Renal cortical epithelial cell (primary cell): ENCODE data around the gene RIT1. TPM values are rescaled to one million over a fixed set of nuclear protein-coding genes. Genes with fewer than 3 reads are reported as not detected.
A peak's percentile ranks its signal among the peaks of the same experiment; 100 is the strongest.

Source experiments
- DNase-seq: peaks from one replicate; pipeline ENCODE4 v3.0.0-alpha.2; 2011; ENCODE audit warnings: low read depth
- total RNA-seq: library from RNA; depleted of rRNA; stranded (reverse); fragments of >200 nt; gene quantifications from 2 replicates; pipeline ENCODE4 v1.2.3, GENCODE V29; 2014

Gene RIT1
- 38.4 and 88.2 TPM in 2 replicates for total RNA-seq

DNA sequence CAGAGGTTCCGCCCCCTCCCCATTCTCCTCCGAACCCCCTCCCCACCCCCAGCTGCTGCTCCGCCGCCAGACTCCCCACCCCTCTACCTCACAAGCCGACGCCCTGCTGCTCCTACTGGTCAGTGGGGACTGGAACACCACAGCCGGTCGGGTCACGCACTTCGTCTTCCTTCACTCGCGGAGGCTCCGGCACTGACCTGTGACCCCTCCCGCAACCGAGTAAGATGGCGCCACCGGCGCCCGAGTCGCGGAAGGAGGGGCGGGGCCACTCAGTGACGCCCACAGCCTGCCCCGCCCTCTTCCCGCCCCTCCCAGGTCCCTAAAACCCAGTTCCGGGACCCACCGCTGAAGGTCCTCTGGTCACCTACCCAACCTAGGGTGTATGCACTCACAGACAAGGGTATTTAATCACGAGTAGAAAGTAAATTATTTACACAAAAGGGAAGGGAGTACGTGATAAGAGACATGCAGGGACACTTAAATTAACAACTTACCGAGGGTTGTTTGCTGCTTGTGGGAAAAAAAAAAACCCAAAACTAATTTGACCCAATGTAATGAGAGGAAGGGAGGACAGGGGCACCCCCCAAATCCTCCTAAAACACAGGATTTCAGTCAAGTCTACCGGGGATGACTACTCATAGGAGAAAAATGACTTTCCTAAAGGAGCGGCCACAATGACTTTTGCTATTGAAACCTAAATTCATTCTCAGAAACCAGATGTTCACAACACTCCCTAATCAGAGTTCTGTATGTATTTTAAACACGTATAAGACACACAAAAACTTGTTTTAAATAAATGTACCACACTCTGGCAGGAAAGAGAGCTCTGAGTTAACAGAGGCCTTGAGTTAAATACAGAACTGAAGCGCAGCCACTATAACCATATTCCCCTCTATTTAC lies at the start of gene RIT1:
RIT1 (minus strand) TSS at position 194 of the 900 bp plus-strand sequence. CDS start 588 bp downstream, outside the sequence.
- DNase-seq, result peak; percentile 79

DNA sequence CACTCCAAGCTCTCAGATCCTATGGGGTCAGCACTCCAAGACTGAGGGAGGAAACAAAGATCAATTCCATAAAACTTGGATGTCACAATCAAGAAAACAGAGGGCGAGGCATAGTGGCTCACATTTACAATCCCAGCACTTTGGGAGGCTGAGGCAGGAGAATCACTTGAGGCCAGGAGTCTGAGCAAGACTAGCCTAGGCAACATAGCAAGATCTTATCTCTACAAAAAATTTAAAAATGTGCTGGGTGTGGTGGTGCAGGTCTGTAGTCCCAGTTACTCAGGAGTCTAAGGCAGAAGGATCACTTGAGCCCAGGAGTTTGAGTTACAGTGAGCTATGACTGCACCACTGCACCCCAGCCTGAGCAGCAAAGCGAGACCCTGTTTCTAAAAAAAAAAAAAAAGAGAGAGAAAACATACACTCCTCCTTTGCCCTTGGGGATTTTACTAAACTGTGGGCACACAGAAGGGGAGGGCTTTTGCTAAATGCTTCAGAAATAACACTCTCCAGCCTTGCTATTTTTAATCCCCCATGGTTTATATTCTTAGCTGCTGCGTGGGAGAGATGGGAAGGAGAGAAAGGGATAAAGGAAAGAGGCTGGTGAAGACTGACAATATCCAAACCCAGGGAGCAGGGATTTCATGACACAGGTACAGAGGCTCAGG lies 49.1 kb upstream of the RIT1 start:
- no peak for DNase-seq

DNA sequence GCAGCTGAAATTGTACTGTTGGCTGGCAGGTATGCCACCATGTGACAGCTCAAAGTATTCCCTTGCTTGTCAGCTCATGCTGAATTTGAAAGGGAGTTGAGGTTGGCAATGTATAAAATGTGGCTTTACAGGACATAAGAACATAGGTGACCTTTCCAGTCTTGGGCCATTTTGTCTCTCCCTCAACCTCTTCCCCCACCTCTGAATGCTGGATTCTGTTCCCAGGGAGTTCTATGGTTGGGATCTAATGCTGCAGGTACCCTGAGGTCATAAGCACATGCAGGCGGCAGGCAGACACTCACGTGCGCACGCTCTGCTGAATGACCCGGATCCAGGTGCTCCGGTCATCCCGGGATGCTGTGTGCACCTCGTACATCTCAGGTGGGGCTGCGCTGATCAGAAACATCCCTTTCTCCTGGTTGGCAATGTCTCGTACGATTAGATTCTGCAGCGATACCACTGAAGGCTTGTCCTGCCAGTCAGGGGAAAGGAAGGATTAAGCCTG lies 46.3 kb upstream of the RIT1 start:
- no peak for DNase-seq

GRCh38 chr1:155954645-155955044 lies 43.5 kb upstream of the RIT1 start:
- DNase-seq, result no peak

DNA sequence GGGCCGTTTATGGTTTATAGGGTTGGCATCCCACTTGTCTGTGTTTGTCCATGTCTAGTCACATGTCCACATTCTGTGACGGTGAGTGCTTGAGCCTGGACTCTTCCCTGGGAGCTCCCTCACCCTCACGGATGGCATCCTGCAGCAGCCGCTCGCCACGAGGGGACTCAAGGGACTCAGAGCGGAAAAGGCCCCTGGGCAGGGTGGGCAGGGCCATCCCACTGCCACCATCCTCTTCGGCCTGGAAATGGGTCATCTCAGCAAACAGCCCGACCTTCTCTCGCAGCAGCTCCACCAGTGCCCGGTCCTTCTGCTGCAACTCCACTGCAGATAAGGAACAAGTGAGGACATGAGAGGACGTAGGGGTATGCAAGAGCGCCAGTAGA lies 41.3 kb upstream of the RIT1 start:
- DNase-seq, result no peak

GRCh38 chr1:155951753-155952504 lies 40.8 kb upstream of the RIT1 start:
- DNase-seq, result no peak

DNA sequence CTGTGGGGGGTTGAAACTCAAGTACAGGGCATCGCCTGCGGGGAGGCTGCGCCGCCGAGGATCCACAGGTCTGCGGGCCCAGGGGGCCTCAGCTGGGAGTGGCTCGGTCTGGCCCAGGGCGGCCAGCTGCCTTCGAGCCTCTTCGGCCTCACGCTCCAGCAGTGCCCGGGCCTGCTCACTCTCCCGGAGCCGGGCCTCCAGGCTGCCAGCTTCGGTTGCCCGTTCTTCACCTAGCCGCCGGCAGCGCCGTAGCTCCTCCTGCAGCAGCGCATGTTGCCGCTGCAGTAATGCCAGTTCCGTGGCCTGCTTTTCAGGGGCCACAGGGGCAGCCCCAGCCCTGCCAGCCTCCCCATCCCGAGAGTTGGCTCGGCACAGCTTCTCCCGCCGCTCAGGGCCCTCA lies 39.7 kb upstream of the RIT1 start:
- no peak for DNase-seq

- no peak for DNase-seq
These were observed 36.6 kb upstream of the RIT1 start for GRCh38 chr1:155947741-155948140.

GRCh38 chr1:155947292-155947691 lies 36.1 kb upstream of the RIT1 start:
- no peak for DNase-seq

DNA sequence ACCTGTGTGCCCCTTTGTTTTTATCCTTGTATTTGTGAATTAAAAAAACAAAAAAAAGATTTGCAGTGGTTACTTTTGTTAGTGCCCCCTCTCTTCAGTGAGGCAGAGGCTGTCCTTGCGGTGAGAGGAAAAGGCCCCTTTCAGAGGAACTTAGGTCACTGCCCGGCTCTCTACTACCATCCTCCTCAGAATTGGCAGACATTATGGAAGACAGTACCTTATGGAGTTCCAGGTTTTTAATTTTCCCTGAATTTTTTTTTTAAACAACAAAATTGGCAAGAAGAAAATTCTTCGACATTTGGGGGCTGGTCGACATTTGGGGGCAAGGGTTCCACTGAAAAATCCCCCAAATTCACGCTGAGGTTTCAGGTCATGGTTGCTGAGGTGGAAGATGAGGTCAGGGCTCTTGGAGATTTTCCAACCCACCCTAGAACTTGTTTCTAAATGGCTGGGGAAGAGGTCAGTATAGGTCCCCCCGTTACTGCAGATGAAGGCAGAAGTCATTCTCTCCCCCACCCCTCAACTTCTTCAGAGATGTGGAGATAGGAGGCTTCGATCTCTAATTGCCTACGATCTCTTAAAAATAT lies 35.6 kb upstream of the RIT1 start:
- no peak for DNase-seq

DNA sequence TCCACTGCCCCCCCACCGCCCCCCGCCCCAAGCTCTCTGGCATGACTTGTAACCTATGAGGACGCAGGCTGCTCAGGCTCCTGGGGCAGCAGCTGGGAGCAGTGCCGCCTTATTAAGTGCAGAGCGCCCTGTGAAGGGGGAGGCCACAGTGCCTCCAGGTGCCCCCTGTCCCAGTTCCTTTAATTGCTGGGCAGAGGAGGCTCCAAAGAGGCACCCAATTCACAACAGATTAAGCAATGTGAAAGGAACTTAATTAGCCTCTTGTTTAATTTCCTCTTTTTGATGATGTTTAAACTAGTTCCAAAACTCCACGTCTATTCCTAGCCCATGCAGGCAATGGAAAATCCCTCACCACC lies 33.3 kb upstream of the RIT1 start:
- DNase-seq, result no peak

GRCh38 chr1:155942578-155943141 lies 31.5 kb upstream of the RIT1 start:
- DNase-seq, result no peak

- DNase-seq, result no peak
These were observed 30.8 kb upstream of the RIT1 start for GRCh38 chr1:155941845-155942531.

DNA sequence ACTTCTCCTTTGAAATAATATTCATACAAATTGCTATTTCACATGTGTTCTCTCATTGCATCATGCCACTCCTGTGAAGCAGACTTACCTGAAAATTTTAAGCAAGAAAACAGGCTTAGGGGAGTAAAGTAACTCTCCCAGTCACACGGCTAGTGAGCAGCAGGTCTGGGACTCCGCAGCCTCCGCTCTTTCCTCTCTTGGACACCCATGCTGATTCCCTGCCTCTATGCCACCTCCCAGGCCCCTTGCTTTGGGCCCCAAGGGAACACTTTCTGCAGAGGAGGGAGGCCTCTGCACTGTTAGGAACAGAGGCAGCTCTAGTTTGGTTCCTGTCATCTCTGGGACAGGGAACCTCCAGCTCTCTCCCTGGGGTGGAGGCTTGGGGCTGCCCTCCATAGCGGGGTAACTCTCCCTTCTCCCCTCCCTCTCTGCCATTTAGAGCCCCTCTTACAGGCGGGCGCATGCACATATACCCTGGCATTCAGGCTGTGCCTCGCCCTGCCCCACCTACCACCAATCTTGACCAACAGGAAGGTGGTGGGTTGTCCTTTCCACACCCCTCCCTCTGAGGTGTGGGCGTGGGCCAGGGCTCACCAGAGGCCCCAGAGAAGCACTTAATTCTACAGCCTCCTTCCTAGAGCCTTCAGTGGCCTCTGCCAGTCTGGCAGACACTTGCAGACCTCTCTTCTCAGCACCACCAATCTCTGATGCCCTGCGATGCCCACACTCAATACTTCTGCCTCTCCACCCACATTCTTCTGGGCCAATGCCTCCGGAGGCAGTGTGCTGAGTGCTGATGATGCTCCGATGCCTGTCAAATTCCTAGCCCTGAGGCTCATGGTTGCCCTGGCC lies 30.1 kb upstream of the RIT1 start, which contains the start of gene RXFP4:
RXFP4 (plus strand) TSS at position 646 of the 852 bp plus-strand sequence; CDS start at position 718, 72 bp downstream.
- no peak for DNase-seq

- DNase-seq, result peak; percentile 69
These were observed 29.4 kb upstream of the RIT1 start for GRCh38 chr1:155940482-155940992.

DNA sequence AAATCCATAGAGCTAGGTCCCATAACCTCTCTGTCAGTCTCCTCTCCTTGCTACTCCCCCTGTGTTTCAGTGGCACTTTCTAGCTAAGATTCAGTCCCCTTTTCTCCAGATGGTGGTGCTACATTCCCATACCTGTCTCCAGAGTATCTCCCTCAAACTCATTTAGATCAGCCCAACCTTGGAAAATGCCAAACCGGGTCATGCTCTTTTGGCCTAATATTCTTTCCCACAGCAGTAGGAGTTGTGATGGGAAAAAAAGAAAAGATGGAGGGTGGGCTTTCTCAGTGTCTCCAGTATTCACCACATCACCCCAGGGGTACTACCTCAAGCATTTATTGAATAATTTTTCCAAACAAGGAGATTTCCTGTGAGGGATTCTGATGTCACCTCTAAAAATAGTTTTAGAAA lies 27.1 kb upstream of the RIT1 start:
- peak; percentile 74 for DNase-seq

DNA sequence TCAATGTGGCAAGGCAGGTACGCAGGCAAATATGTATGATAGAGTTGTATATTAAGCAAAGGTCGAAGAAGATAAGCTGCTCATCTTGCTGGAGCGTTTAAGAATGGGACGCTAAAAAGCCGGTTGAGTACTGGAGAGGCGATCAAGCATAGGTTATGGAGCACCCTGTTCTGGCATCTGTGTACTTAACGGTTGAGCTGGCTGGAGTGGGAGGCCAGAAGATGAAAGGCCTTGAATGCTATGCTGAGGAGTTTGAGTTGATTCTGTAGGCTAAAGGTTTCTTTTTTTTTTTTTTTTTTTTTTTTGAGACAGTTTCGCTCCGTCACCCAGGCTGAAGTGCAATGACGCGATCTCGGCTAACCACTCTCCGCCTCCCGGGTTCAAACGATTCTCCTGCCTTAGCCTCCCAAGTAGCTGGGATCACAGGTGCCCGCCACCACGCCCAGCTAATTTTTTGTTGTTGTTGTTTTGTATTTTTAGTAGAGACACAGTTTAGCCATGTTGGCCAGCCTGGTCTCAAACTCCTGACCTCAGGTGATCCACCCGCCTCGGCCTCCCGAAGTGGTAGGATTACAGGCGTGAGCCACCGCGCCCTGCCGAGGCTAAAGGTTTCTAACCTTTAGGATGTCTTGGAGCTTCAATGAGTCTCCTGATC lies 23.9 kb upstream of the RIT1 start:
- peak; percentile 85 for DNase-seq

- DNase-seq, result peak; percentile 99
These were observed 23.2 kb upstream of the RIT1 start, which contains the start of gene KHDC4 for GRCh38 chr1:155934097-155934935. Gene KHDC4, minus strand, starts transcription at chr1:155934413. Its CDS starts 40 bp downstream, at chr1:155934373.
